SH-SY5Y (cell line): ENCODE data around the gene SOX6.

ENCODE experiments used
- GATA2 ChIP-seq: IDR thresholded peaks from 2 replicates; pipeline ENCODE4 v1.6.1; 2011; ENCODE audit warnings: mild to moderate bottlenecking, low read depth, low read length
- GATA3 ChIP-seq: IDR thresholded peaks from 2 replicates; pipeline ENCODE4 v1.6.1; 2011; ENCODE audit warnings: low read depth, mild to moderate bottlenecking, low read length, moderate library complexity

DNA sequence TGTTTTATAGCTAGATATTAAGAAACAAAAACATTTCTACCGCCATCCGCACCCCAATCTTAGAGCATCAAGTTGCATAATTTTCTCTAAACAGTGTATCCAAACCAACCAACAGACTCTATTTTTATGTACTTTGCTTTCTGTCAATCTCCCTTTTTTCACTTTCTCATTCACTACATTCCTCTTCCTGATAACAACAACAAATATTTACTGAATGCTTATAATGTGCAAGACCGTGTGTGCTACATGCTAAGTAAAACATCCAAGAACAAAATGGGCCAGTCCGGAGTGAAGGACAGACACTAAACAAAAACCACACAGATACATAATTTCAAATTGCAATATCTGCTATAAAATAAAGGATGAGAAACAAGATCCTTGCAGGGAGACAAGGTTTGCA, 38.6 kb upstream of the SOX6 start:
- TF ChIP-seq GATA2 (no peak), GATA3 (no peak)
